WTC11 (cell line): Measurements from ENCODE around the gene SGCA. TPM values are rescaled to one million over a fixed set of nuclear protein-coding genes. Genes with fewer than 3 reads are reported as not detected.

Experiments used
- ATAC-seq: fragments of 200-7000 bp; cut with Tn5 transposase; 2 replicates; pipeline ENCODE4 v1.10.0; 2021; ENCODE audit warnings: mild to moderate bottlenecking, moderate library complexity
- CTCF ChIA-PET: fragments of 300-600 bp; sonication (Branson Sonifier 250); formaldehyde crosslinking; loops from one replicate; lab custom pipeline; 2021; ENCODE audit warnings: antibody characterized with exemption; lab: Charles Lee
- POLR2A ChIA-PET: fragments of 350-600 bp; sonication (Branson Sonifier 250); formaldehyde crosslinking; loops from one replicate; lab custom pipeline; 2021; ENCODE audit warnings: antibody characterized with exemption; lab: Charles Lee
- DNase-seq: peaks from one replicate; pipeline ENCODE4 v3.0.0; 2021; ENCODE audit warnings: low spot score
- H3K27ac Mint-ChIP-seq: 2 replicates; pipeline ENCODE4 v1.8.0; 2021; ENCODE audit warnings: mixed read lengths
- H3K27me3 Mint-ChIP-seq: 2 replicates; pipeline ENCODE4 v1.8.0; 2021; ENCODE audit warnings: low read depth, mild to moderate bottlenecking, moderate library complexity, mixed read lengths
- H3K36me3 Mint-ChIP-seq: 2 replicates; pipeline ENCODE4 v1.8.0; 2021; ENCODE audit warnings: mixed read lengths
- H3K4me1 Mint-ChIP-seq: 2 replicates; pipeline ENCODE4 v1.8.0; 2022; ENCODE audit warnings: mixed read lengths
- H3K4me3 Mint-ChIP-seq: 2 replicates; pipeline ENCODE4 v1.8.0; 2021; ENCODE audit warnings: mild to moderate bottlenecking, moderate library complexity, mixed read lengths
- H3K9me3 Mint-ChIP-seq: 2 replicates; pipeline ENCODE4 v1.8.0; 2021; ENCODE audit warnings: mixed read lengths
- ATF3 ChIP-seq: sonication (generic); formaldehyde crosslinking; conservative IDR thresholded peaks from 2 replicates; pipeline ENCODE4 v1.8.1; 2022; ENCODE audit warnings: mild to moderate bottlenecking, missing genetic modification reagents
- EMX1 ChIP-seq: fragments of 250-450 bp; sonication (Bioruptor Pico); IDR thresholded peaks from 2 replicates; pipeline ENCODE4 v1.8.0; 2021; ENCODE audit warnings: mild to moderate bottlenecking
- FOXP1 ChIP-seq: sonication (generic); formaldehyde crosslinking; IDR thresholded peaks from 2 replicates; pipeline ENCODE4 v1.8.0; 2022; ENCODE audit warnings: missing genetic modification reagents, mild to moderate bottlenecking, moderate library complexity, borderline replicate concordance
- GABPB1 ChIP-seq: sonication (generic); formaldehyde crosslinking; IDR thresholded peaks from 2 replicates; pipeline ENCODE4 v1.8.1; 2023; ENCODE audit warnings: mild to moderate bottlenecking, missing genetic modification reagents
- MAX ChIP-seq: sonication (generic); formaldehyde crosslinking; IDR thresholded peaks from 2 replicates; pipeline ENCODE4 v1.8.0; 2022; ENCODE audit warnings: mild to moderate bottlenecking, missing genetic modification reagents
- PRDM15 ChIP-seq: sonication (generic); formaldehyde crosslinking; IDR thresholded peaks from 2 replicates; pipeline ENCODE4 v1.8.0; 2022; ENCODE audit warnings: missing genetic modification reagents
- PRRX2 ChIP-seq: fragments of 250-450 bp; sonication (Bioruptor Pico); IDR thresholded peaks from 2 replicates; pipeline ENCODE4 v1.8.0; 2021; ENCODE audit warnings: mild to moderate bottlenecking
- SP1 ChIP-seq: sonication (generic); formaldehyde crosslinking; conservative IDR thresholded peaks from 2 replicates; pipeline ENCODE4 v1.8.1; 2022; ENCODE audit warnings: missing genetic modification reagents
- USF2 ChIP-seq: sonication (generic); formaldehyde crosslinking; IDR thresholded peaks from 2 replicates; pipeline ENCODE4 v1.8.1; 2023; ENCODE audit warnings: mild to moderate bottlenecking, missing genetic modification reagents, moderate library complexity
- ZNF423 ChIP-seq: fragments of 250-450 bp; sonication (Bioruptor Pico); IDR thresholded peaks from 2 replicates; pipeline ENCODE4 v2.1.2; 2022; ENCODE audit warnings: mild to moderate bottlenecking, moderate library complexity
- total RNA-seq: library from RNA; stranded (reverse); gene quantifications from 3 replicates; pipeline ENCODE4 v1.2.3, GENCODE V29; 2021

SGCA gene
- total RNA-seq, 1 experiment from 2014 or later: 1.0 TPM

GRCh38 chr17:50209472-50210239, 43.9 kb downstream of the SGCA start:
- peaks cover 77% of the 10 kb centered on the region for H3K4me1 Mint-ChIP-seq
- H3K27ac Mint-ChIP-seq: no peak overlapping the region
- CTCF ChIA-PET: interaction anchor here (0.8 to 15.3 kb wide), 9 partner anchors 9 to 153 kb away, joined by 3 to 514 read pairs (median 4); partner anchors contain the start of genes COL1A1 and TMEM92
- TF ChIP-seq MAX (CRISPR knock-in tag) (peak; percentile 49; the same call in 1 of the 2 replicates), ATF3 (CRISPR knock-in tag) (no peak), PRRX2 (CRISPR knock-in tag) (no peak)
- TF ChIP-seq, all 79 proteins: peak for 1
- Mint-ChIP-seq H3K27me3 (peaks cover 33% of the 10 kb centered on the region), H3K9me3 (no peaks in the 10 kb centered on the region), H3K4me3 (no peak overlapping the region; the same call in 1 of the 2 replicates), H3K36me3 (no peaks in the 10 kb centered on the region)
- POLR2A ChIA-PET: interaction anchor here (1.1 kb wide), 1 partner anchor 50 kb away, joined by 3 read pairs; no protein-coding TSS in a partner anchor
- DNase-seq: peak; percentile 67
- ATAC-seq: peak; percentile 66

GRCh38 chr17:50210240-50211225, 44.7 kb downstream of the SGCA start:
- H3K27me3 Mint-ChIP-seq: peaks cover 24% of the 10 kb centered on the region
- peak; percentile 90 for TF ChIP-seq ZNF423 (CRISPR knock-in tag)
- TF ChIP-seq USF2 (CRISPR knock-in tag): no peak
- no peak for TF ChIP-seq GABPB1
- 0 out of 2 replicates have a peak, but pooled peaks have one; percentile 65 for TF ChIP-seq FOXP1 (CRISPR knock-in tag)
- no peak for TF ChIP-seq EMX1 (CRISPR knock-in tag)
- 0 out of 2 replicates have a peak, but pooled peaks have one; percentile 35 for TF ChIP-seq SP1
- TF ChIP-seq MAX (CRISPR knock-in tag): peak; percentile 15; the same call in 1 of the 2 replicates
- TF ChIP-seq PRDM15: peak; percentile 76
- peak; percentile 23 for ATAC-seq
- H3K36me3 Mint-ChIP-seq: no peaks in the 10 kb centered on the region
- H3K27ac Mint-ChIP-seq: no peak overlapping the region; the same call in 1 of the 2 replicates
- ChIA-PET POLR2A (interaction anchor here (4.3 kb wide), 1 partner anchor 10 kb away, joined by 15 read pairs; the partner anchor contains the start of gene COL1A1), CTCF (interaction anchor here (0.8 to 15.3 kb wide), 9 partner anchors 10 to 187 kb away, joined by 3 to 514 read pairs (median 4); partner anchors contain the start of genes COL1A1, LRRC59 and TMEM92)
- no peaks in the 10 kb centered on the region for H3K9me3 Mint-ChIP-seq
- peaks cover 71% of the 10 kb centered on the region for H3K4me1 Mint-ChIP-seq
- DNase-seq: peak; percentile 44
- peak overlapping the region; percentile 26 for H3K4me3 Mint-ChIP-seq
